WTC11 (cell line): ENCODE measurements around the gene CPNE4. TPM values are rescaled to one million over a fixed set of nuclear protein-coding genes. Genes with fewer than 3 reads are reported as not detected.

Experiments
- ATAC-seq: fragments of 200-7000 bp; cut with Tn5 transposase; 2 replicates; pipeline ENCODE4 v1.10.0; 2021; ENCODE audit warnings: mild to moderate bottlenecking, moderate library complexity
- CTCF ChIA-PET: fragments of 300-600 bp; sonication (Branson Sonifier 250); formaldehyde crosslinking; loops from one replicate; lab custom pipeline; 2021; ENCODE audit warnings: antibody characterized with exemption; lab: Charles Lee
- POLR2A ChIA-PET: fragments of 350-600 bp; sonication (Branson Sonifier 250); formaldehyde crosslinking; loops from one replicate; lab custom pipeline; 2021; ENCODE audit warnings: antibody characterized with exemption; lab: Charles Lee
- DNase-seq: peaks from one replicate; pipeline ENCODE4 v3.0.0; 2021; ENCODE audit warnings: low spot score
- H3K27ac Mint-ChIP-seq: 2 replicates; pipeline ENCODE4 v1.8.0; 2021; ENCODE audit warnings: mixed read lengths
- H3K27me3 Mint-ChIP-seq: 2 replicates; pipeline ENCODE4 v1.8.0; 2021; ENCODE audit warnings: low read depth, mild to moderate bottlenecking, moderate library complexity, mixed read lengths
- H3K36me3 Mint-ChIP-seq: 2 replicates; pipeline ENCODE4 v1.8.0; 2021; ENCODE audit warnings: mixed read lengths
- H3K4me1 Mint-ChIP-seq: 2 replicates; pipeline ENCODE4 v1.8.0; 2022; ENCODE audit warnings: mixed read lengths
- H3K4me3 Mint-ChIP-seq: 2 replicates; pipeline ENCODE4 v1.8.0; 2021; ENCODE audit warnings: mild to moderate bottlenecking, moderate library complexity, mixed read lengths
- H3K9me3 Mint-ChIP-seq: 2 replicates; pipeline ENCODE4 v1.8.0; 2021; ENCODE audit warnings: mixed read lengths
- AFF4 ChIP-seq: sonication (generic); formaldehyde crosslinking; IDR thresholded peaks from 2 replicates; pipeline ENCODE4 v1.8.1; 2023; ENCODE audit warnings: mild to moderate bottlenecking, missing genetic modification reagents, borderline replicate concordance
- AR ChIP-seq: fragments of 250-450 bp; sonication (Bioruptor Pico); IDR thresholded peaks from 2 replicates; pipeline ENCODE4 v1.9.0; 2021; ENCODE audit warnings: mild to moderate bottlenecking
- CREB1 ChIP-seq: sonication (generic); formaldehyde crosslinking; IDR thresholded peaks from 2 replicates; pipeline ENCODE4 v1.8.0; 2023; ENCODE audit warnings: mild to moderate bottlenecking, missing genetic modification reagents
- EMX1 ChIP-seq: fragments of 250-450 bp; sonication (Bioruptor Pico); IDR thresholded peaks from 2 replicates; pipeline ENCODE4 v1.8.0; 2021; ENCODE audit warnings: mild to moderate bottlenecking
- ESRRA ChIP-seq: sonication (generic); formaldehyde crosslinking; IDR thresholded peaks from 2 replicates; pipeline ENCODE4 v1.8.1; 2022; ENCODE audit warnings: mild to moderate bottlenecking, missing genetic modification reagents, borderline replicate concordance
- GRHL2 ChIP-seq: fragments of 250-450 bp; sonication (Bioruptor Pico); IDR thresholded peaks from 2 replicates; pipeline ENCODE4 v1.8.0; 2022; ENCODE audit warnings: mild to moderate bottlenecking, moderate library complexity; ENCODE audit not compliant: insufficient replicate concordance, severe bottlenecking
- HMGXB4 ChIP-seq: sonication (generic); formaldehyde crosslinking; IDR thresholded peaks from 2 replicates; pipeline ENCODE4 v1.8.1; 2023; ENCODE audit warnings: mild to moderate bottlenecking, moderate library complexity, missing genetic modification reagents
- KAT7 ChIP-seq: sonication (generic); formaldehyde crosslinking; IDR thresholded peaks from 2 replicates; pipeline ENCODE4 v1.8.1; 2023; ENCODE audit warnings: missing genetic modification reagents, mild to moderate bottlenecking, borderline replicate concordance
- MLX ChIP-seq: sonication (generic); formaldehyde crosslinking; IDR thresholded peaks from 2 replicates; pipeline ENCODE4 v1.8.1; 2023; ENCODE audit warnings: mild to moderate bottlenecking, missing genetic modification reagents, moderate library complexity
- NFATC4 ChIP-seq: fragments of 250-450 bp; sonication (Bioruptor Pico); IDR thresholded peaks from 2 replicates; pipeline ENCODE4 v1.9.0; 2021; ENCODE audit warnings: mild to moderate bottlenecking
- NFYB ChIP-seq: sonication (generic); formaldehyde crosslinking; conservative IDR thresholded peaks from 2 replicates; pipeline ENCODE4 v1.8.0; 2022; ENCODE audit warnings: low read depth, missing genetic modification reagents
- NR2C2 ChIP-seq: sonication (generic); formaldehyde crosslinking; IDR thresholded peaks from 2 replicates; pipeline ENCODE4 v1.8.0; 2022; ENCODE audit warnings: mild to moderate bottlenecking, missing genetic modification reagents
- ZNF138 ChIP-seq: sonication (generic); formaldehyde crosslinking; conservative IDR thresholded peaks from 2 replicates; pipeline ENCODE4 v1.8.1; 2022; ENCODE audit warnings: mild to moderate bottlenecking, moderate library complexity, missing genetic modification reagents
- ZNF232 ChIP-seq: sonication (generic); formaldehyde crosslinking; IDR thresholded peaks from 2 replicates; pipeline ENCODE4 v1.8.0; 2022; ENCODE audit warnings: mild to moderate bottlenecking, missing genetic modification reagents
- ZNF416 ChIP-seq: fragments of 250-450 bp; sonication (Bioruptor Pico); IDR thresholded peaks from 2 replicates; pipeline ENCODE4 v1.9.0; 2021; ENCODE audit warnings: mild to moderate bottlenecking, inconsistent platforms
- ZNF512 ChIP-seq: sonication (generic); formaldehyde crosslinking; IDR thresholded peaks from 2 replicates; pipeline ENCODE4 v1.8.1; 2022; ENCODE audit warnings: missing genetic modification reagents, borderline replicate concordance
- total RNA-seq: library from RNA; stranded (reverse); gene quantifications from 3 replicates; pipeline ENCODE4 v1.2.3, GENCODE V29; 2021
- TF ChIP-seq, protein P1 (sequence below): sonication (generic); formaldehyde crosslinking; IDR thresholded peaks from 2 replicates; pipeline ENCODE4 v1.8.1; 2022; ENCODE audit warnings: mild to moderate bottlenecking, missing genetic modification reagents, moderate library complexity, borderline replicate concordance
- TF ChIP-seq, protein P2 (sequence below): sonication (generic); formaldehyde crosslinking; IDR thresholded peaks from 2 replicates; pipeline ENCODE4 v1.8.1; 2022; ENCODE audit warnings: low read depth, mild to moderate bottlenecking, moderate library complexity, missing genetic modification reagents, borderline replicate concordance
- TF ChIP-seq, protein P3 (sequence below): sonication (generic); formaldehyde crosslinking; IDR thresholded peaks from 2 replicates; pipeline ENCODE4 v1.8.1; 2023; ENCODE audit warnings: mild to moderate bottlenecking, missing genetic modification reagents

CPNE4 gene
- total RNA-seq, 1 experiment from 2014 or later: 2.4 TPM

GRCh38 chr3:131688370-131688769, 346.4 kb downstream of the CPNE4 start:
- DNase-seq (no peak), ATAC-seq (no peak)
- TF ChIP-seq KAT7: no peak
- TF ChIP-seq ZNF232 (CRISPR knock-in tag): no peak
- TF ChIP-seq NFATC4: no peak
- TF ChIP-seq EMX1 (CRISPR knock-in tag): no peak
- TF ChIP-seq ZNF512 (CRISPR knock-in tag): no peak
- TF ChIP-seq CREB1 (CRISPR knock-in tag): no peak
- TF ChIP-seq, protein P1, sequence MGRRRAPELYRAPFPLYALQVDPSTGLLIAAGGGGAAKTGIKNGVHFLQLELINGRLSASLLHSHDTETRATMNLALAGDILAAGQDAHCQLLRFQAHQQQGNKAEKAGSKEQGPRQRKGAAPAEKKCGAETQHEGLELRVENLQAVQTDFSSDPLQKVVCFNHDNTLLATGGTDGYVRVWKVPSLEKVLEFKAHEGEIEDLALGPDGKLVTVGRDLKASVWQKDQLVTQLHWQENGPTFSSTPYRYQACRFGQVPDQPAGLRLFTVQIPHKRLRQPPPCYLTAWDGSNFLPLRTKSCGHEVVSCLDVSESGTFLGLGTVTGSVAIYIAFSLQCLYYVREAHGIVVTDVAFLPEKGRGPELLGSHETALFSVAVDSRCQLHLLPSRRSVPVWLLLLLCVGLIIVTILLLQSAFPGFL (CRISPR knock-in tag): no peak
- TF ChIP-seq NFYB (CRISPR knock-in tag): no peak
- no peak for TF ChIP-seq ZNF416
- TF ChIP-seq NR2C2 (CRISPR knock-in tag): no peak
- TF ChIP-seq ZNF138 (CRISPR knock-in tag): no peak
- TF ChIP-seq, protein P2, sequence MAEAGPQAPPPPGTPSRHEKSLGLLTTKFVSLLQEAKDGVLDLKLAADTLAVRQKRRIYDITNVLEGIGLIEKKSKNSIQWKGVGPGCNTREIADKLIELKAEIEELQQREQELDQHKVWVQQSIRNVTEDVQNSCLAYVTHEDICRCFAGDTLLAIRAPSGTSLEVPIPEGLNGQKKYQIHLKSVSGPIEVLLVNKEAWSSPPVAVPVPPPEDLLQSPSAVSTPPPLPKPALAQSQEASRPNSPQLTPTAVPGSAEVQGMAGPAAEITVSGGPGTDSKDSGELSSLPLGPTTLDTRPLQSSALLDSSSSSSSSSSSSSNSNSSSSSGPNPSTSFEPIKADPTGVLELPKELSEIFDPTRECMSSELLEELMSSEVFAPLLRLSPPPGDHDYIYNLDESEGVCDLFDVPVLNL (CRISPR knock-in tag): no peak
- TF ChIP-seq, protein P3, sequence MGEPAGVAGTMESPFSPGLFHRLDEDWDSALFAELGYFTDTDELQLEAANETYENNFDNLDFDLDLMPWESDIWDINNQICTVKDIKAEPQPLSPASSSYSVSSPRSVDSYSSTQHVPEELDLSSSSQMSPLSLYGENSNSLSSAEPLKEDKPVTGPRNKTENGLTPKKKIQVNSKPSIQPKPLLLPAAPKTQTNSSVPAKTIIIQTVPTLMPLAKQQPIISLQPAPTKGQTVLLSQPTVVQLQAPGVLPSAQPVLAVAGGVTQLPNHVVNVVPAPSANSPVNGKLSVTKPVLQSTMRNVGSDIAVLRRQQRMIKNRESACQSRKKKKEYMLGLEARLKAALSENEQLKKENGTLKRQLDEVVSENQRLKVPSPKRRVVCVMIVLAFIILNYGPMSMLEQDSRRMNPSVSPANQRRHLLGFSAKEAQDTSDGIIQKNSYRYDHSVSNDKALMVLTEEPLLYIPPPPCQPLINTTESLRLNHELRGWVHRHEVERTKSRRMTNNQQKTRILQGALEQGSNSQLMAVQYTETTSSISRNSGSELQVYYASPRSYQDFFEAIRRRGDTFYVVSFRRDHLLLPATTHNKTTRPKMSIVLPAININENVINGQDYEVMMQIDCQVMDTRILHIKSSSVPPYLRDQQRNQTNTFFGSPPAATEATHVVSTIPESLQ (CRISPR knock-in tag): no peak
- ChIA-PET POLR2A (no interaction called here), CTCF (no interaction called here)
- Mint-ChIP-seq H3K4me3 (no peak overlapping the region), H3K27ac (no peak overlapping the region), H3K4me1 (no peaks in the 10 kb centered on the region), H3K36me3 (no peaks in the 10 kb centered on the region), H3K9me3 (peaks cover 8% of the 10 kb centered on the region; the same call in 1 of the 2 replicates), H3K27me3 (no peaks in the 10 kb centered on the region)

DNA sequence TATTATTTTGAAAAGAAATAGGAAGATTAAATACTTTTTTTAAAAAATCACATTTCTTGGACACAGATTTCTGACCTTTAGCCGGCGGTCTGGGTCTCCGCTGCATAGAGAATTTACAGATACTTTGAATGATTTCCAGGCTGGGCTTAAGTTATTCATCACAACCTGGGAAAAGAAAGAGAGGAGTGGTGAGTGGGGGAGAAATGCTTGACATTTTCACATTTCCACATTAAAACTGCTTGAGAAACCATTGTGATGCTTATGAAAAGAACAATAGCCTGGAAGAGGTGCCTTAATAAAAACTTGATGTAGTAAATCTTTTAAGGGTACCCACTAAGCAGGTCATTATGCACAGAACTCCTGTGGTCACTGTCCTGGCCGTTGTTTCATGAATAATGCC, 365.2 kb downstream of the CPNE4 start:
- CTCF ChIA-PET: interaction anchor here (1.5 kb wide), 1 partner anchor 120 kb away, joined by 3 read pairs; no protein-coding TSS in a partner anchor
- no peak for TF ChIP-seq GRHL2
- TF ChIP-seq HMGXB4 (CRISPR knock-in tag): no peak
- TF ChIP-seq ESRRA: no peak
- TF ChIP-seq AR: no peak
- TF ChIP-seq MLX: no peak
- TF ChIP-seq AFF4 (CRISPR knock-in tag): no peak

More for the DNA sequence above, 365.2 kb downstream of the CPNE4 start:
- Mint-ChIP-seq H3K27me3 (no peaks in the 10 kb centered on the region), H3K36me3 (no peaks in the 10 kb centered on the region), H3K27ac (0 out of 2 replicates have a peak overlapping the region, but pooled peaks have one; percentile 20), H3K9me3 (peaks cover 11% of the 10 kb centered on the region), H3K4me1 (peaks cover 23% of the 10 kb centered on the region), H3K4me3 (no peak overlapping the region)
- ATAC-seq (peak; percentile 52), DNase-seq (no peak)
- POLR2A ChIA-PET: interaction anchor here (0.6 kb wide), 1 partner anchor 10 kb away, joined by 4 read pairs; no protein-coding TSS in a partner anchor
